ENCODE measurements around the gene KRTAP19-3. TPM values are rescaled to one million over a fixed set of nuclear protein-coding genes. Genes with fewer than 3 reads are reported as not detected.

The KRTAP19-3 gene
- total and polyA plus RNA-seq, 2 donors (not counting 1 experiment from before 2014, with no cell fraction given), result not detected

DNA sequence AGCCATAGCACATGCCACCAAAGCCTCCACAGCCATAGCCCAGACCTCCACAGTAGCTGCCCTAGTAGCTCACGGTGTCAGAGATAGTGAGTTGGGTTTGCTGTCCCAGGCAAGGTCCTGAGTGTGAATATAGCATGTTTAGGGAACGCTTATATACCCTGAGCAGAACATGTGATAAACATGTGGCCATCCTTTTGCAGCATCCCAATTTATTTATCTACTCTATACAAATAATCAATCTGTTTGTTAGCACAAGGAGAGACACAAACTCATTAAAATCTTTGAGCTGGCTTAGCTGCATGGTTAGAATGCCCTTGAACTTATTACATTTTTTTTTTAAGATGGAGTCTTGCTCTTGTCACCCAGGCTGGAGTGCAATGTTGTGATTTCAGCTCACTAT lies 4.5 kb downstream of the KRTAP19-3 start, which contains the start of gene KRTAP19-2:
Gene KRTAP19-2, minus strand, starts transcription at position 101 of the 400 bp plus-strand sequence. Its CDS starts 88 bp downstream, at position 13.
- H3K4me1 Mint-ChIP-seq, result no peaks in the 10 kb centered on the region
- Histone ChIP-seq H3K4me2 (replicated peaks; ENCODE audit: low read depth, low read length, poor library complexity, severe bottlenecking) (no peak within 1 kb of the TSS), H3K27ac (ENCODE audit: low read length in 2 of 2) (no peak within 1 kb of the TSS), H3K4me3 (ENCODE audit: control extremely low read depth in 1 of 5, extremely low read depth in 1 of 5, insufficient read depth in 1 of 5, low read depth in 2 of 5, low read length in 4 of 5) (no peak within 1 kb of the TSS), H3K4me1 (ENCODE audit: control insufficient read depth in 2 of 2, insufficient read depth in 2 of 2, low read length in 2 of 2) (no peaks in the 10 kb centered on the region), H3K9ac (ENCODE audit: low read length) (no peak within 1 kb of the TSS), H3K27me3 (replicated peaks in 1 of 4; ENCODE audit: control extremely low read depth in 1 of 4, control insufficient read depth in 3 of 4, insufficient read depth in 4 of 4, low read length in 3 of 4) (no peaks in the 10 kb centered on the region), H3K9me3 (ENCODE audit: control extremely low read depth in 1 of 3, control insufficient read depth in 2 of 3, insufficient read depth in 1 of 3, low read length in 2 of 3) (peaks cover 0 to 10% (median 8%) of the 10 kb centered on the region in 3 donors), H3K36me3 (replicated peaks in 1 of 2; ENCODE audit: control extremely low read depth in 1 of 2, control insufficient read depth in 1 of 2, extremely low read depth in 1 of 2, insufficient read depth in 2 of 2, low read length in 1 of 2) (no peaks in the 10 kb centered on the region), H3K79me2 (ENCODE audit: control insufficient read depth, insufficient read depth, low read length) (no peaks in the 10 kb centered on the region), H4K20me1 (ENCODE audit: control insufficient read depth, insufficient read depth, low read length, poor library complexity, severe bottlenecking) (no peaks in the 10 kb centered on the region), H2AFZ (ENCODE audit: insufficient read depth, low read depth, low read length, poor library complexity, severe bottlenecking) (no peak within 1 kb of the TSS)
- no CpG with 5 or more reads among the region's 2 CpGs for WGBS (ENCODE audit: insufficient coverage)
- H3K27ac Mint-ChIP-seq, result no peak within 1 kb of the TSS
- H3K4me3 Mint-ChIP-seq, result no peak within 1 kb of the TSS
- ATAC-seq (ENCODE audit: low read depth) (no peak), DNase-seq (no peak)
- ChIA-PET CTCF (no interaction called here), POLR2A (no interaction called here)
- intact Hi-C loops (cut with micrococcal nuclease), result no loop called here
- H3K27me3 Mint-ChIP-seq, result no peaks in the 10 kb centered on the region
- TF ChIP-seq EZH2 (IDR thresholded peaks at IDR 0.05; ENCODE audit: borderline replicate concordance, insufficient read depth, low read depth, low read length, poor library complexity, severe bottlenecking), result no peak
- H3K9me3 Mint-ChIP-seq (ENCODE audit: insufficient read depth), result peaks cover 6% of the 10 kb centered on the region

DNA sequence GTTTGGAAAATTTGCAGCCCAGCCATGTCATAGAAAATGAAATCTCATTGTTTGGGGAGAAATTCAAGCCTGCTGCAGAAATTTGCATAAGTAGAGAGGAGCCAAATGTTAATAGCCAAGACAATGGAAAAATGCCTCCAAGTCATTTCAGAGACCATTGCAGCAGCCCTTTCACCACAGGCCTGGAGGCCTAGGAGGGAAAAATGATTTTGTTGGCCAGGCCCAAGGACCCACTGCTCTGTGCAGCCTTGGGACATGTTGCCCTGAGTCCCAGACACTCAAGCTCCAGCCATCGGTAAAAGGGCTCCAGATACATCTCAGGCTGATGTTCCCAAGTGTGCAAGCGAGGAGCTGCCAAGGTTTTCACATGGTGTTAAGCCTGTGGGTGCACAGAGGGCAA lies 5.6 kb downstream of the KRTAP19-3 start:
- Histone ChIP-seq H3K36me3 (replicated peaks in 1 of 2; ENCODE audit: control extremely low read depth in 1 of 2, control insufficient read depth in 1 of 2, extremely low read depth in 1 of 2, insufficient read depth in 2 of 2, low read length in 1 of 2) (no peaks in the 10 kb centered on the region), H3K4me1 (ENCODE audit: control insufficient read depth in 2 of 2, insufficient read depth in 2 of 2, low read length in 2 of 2) (no peaks in the 10 kb centered on the region), H2AFZ (ENCODE audit: insufficient read depth, low read depth, low read length, poor library complexity, severe bottlenecking) (no peak overlapping the region), H3K27me3 (replicated peaks in 1 of 4; ENCODE audit: control extremely low read depth in 1 of 4, control insufficient read depth in 3 of 4, insufficient read depth in 4 of 4, low read length in 3 of 4) (no peaks in the 10 kb centered on the region), H3K9me3 (ENCODE audit: control extremely low read depth in 1 of 3, control insufficient read depth in 2 of 3, insufficient read depth in 1 of 3, low read length in 2 of 3) (peaks cover 0 to 10% (median 8%) of the 10 kb centered on the region in 3 donors), H3K79me2 (ENCODE audit: control insufficient read depth, insufficient read depth, low read length) (no peaks in the 10 kb centered on the region), H4K20me1 (ENCODE audit: control insufficient read depth, insufficient read depth, low read length, poor library complexity, severe bottlenecking) (no peaks in the 10 kb centered on the region), H3K4me3 (ENCODE audit: control extremely low read depth in 1 of 5, extremely low read depth in 1 of 5, insufficient read depth in 1 of 5, low read depth in 2 of 5, low read length in 4 of 5) (no peak overlapping the region), H3K4me2 (replicated peaks; ENCODE audit: low read depth, low read length, poor library complexity, severe bottlenecking) (no peak overlapping the region), H3K27ac (ENCODE audit: low read length in 2 of 2) (no peak overlapping the region), H3K9ac (ENCODE audit: low read length) (no peak overlapping the region)
- no peak overlapping the region for H3K27ac Mint-ChIP-seq
- intact Hi-C loops (cut with micrococcal nuclease), result no loop called here
- no peak for DNase-seq
- peaks cover 6% of the 10 kb centered on the region for H3K9me3 Mint-ChIP-seq (ENCODE audit: insufficient read depth)
- no peak for ATAC-seq (ENCODE audit: low read depth)
- TF ChIP-seq, protein P1, sequence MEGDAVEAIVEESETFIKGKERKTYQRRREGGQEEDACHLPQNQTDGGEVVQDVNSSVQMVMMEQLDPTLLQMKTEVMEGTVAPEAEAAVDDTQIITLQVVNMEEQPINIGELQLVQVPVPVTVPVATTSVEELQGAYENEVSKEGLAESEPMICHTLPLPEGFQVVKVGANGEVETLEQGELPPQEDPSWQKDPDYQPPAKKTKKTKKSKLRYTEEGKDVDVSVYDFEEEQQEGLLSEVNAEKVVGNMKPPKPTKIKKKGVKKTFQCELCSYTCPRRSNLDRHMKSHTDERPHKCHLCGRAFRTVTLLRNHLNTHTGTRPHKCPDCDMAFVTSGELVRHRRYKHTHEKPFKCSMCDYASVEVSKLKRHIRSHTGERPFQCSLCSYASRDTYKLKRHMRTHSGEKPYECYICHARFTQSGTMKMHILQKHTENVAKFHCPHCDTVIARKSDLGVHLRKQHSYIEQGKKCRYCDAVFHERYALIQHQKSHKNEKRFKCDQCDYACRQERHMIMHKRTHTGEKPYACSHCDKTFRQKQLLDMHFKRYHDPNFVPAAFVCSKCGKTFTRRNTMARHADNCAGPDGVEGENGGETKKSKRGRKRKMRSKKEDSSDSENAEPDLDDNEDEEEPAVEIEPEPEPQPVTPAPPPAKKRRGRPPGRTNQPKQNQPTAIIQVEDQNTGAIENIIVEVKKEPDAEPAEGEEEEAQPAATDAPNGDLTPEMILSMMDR (IDR thresholded peaks at IDR 0.05), result no peak
- no peak for TF ChIP-seq EZH2 (IDR thresholded peaks at IDR 0.05; ENCODE audit: borderline replicate concordance, insufficient read depth, low read depth, low read length, poor library complexity, severe bottlenecking)
- 66% methylated on average over 2 of the region's 2 CpGs for WGBS (ENCODE audit: insufficient coverage)
- H3K27me3 Mint-ChIP-seq, result no peaks in the 10 kb centered on the region
- H3K4me1 Mint-ChIP-seq, result no peaks in the 10 kb centered on the region
- POLR2A ChIA-PET, result no interaction called here
- CTCF ChIA-PET, result no interaction called here
- H3K4me3 Mint-ChIP-seq, result no peak overlapping the region

All from B cell (primary cell).